ENCODE measurements around the gene HSPG2. TPM values are rescaled to one million over a fixed set of nuclear protein-coding genes. Genes with fewer than 3 reads are reported as not detected.

HSPG2 gene
- 109 and 120 TPM in 2 replicates for total RNA-seq

GRCh38 chr1:21937034-21937371 lies at the start of gene HSPG2:
TSS of gene HSPG2 (minus strand) at chr1:21937310. CDS start at chr1:21937217, 93 bp downstream.

GRCh38 chr1:21976703-21977239 lies 39.7 kb upstream of the HSPG2 start, which contains the start of gene CELA3B:
TSS of gene CELA3B (plus strand) at chr1:21977022. CDS start at chr1:21977040, 18 bp downstream.

GRCh38 chr1:21811875-21812305 lies 125.2 kb downstream of the HSPG2 start, which contains the start of gene LDLRAD2:
TSS of gene LDLRAD2 (plus strand) at chr1:21812265. CDS start at chr1:21812452, 187 bp downstream.

GRCh38 chr1:21782868-21783678 lies 154.0 kb downstream of the HSPG2 start, which contains the start of gene USP48:
TSS of gene USP48 (minus strand) at chr1:21783149. CDS start at chr1:21782957, 192 bp downstream.

Other genes with a start within 250 kb of the HSPG2 start
- 24.4 and 32.6 TPM in 2 replicates for gene USP48, start 154.2 kb downstream of the HSPG2 start, total RNA-seq
- not detected in 2 replicates for gene LDLRAD2, start 125.0 kb downstream of the HSPG2 start, total RNA-seq
- not detected in 2 replicates for gene CELA3B, start 39.7 kb upstream of the HSPG2 start, total RNA-seq
- gene CELA3A, start 64.3 kb upstream of the HSPG2 start, total RNA-seq = not detected in 2 replicates
- gene CDC42, start 115.4 kb upstream of the HSPG2 start, total RNA-seq = 290 and 339 TPM in 2 replicates
- gene WNT4, start 205.8 kb upstream of the HSPG2 start, total RNA-seq = 5.8 and 6.2 TPM in 2 replicates

All from airway epithelial cell (primary cell).